ENCODE data around the gene VGLL4.
"Not testable (repeated sequence)": the region's sequence is repeated elsewhere in the genome, so short reads cannot be mapped to it uniquely, and the experiment has no call there.

VGLL4 gene

DNA sequence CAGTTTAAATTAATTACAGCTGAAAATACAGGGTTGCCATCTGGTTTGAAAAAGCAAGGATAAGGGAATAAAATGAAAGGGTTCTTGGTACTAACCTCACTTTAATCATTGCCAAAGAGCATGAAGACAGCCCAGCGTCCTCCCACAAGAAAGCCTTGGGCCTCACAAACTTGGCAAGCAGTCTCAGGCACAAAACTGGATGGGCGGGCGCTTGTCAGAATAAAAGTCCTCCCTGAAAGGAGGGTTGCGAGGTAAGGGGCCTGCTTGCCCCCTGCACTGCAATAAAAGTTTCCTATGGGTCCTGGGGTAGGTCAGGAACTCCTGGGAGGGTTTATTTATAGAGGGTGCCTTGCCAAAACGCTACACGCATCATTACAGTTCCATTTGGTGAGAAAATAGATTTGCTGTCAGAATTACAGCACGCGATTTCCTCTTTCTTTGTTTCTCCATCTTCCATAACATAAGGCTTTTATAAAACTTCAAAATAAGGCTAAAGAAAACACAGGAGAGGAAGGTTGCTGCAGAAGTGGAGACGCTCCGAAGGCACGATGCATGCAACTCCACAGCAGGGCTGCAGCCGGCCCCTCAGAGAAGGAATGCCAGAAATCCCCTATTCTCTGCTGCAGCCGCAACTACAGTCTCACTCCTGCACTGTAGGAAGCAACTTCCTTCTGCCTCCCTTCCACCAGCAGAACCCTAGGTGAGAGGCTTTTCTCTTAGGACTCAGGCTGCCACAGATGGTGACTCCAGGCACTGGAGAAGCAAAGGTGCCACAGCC, 61.3 kb downstream of the VGLL4 start:
- DNase-seq = no peak

DNA sequence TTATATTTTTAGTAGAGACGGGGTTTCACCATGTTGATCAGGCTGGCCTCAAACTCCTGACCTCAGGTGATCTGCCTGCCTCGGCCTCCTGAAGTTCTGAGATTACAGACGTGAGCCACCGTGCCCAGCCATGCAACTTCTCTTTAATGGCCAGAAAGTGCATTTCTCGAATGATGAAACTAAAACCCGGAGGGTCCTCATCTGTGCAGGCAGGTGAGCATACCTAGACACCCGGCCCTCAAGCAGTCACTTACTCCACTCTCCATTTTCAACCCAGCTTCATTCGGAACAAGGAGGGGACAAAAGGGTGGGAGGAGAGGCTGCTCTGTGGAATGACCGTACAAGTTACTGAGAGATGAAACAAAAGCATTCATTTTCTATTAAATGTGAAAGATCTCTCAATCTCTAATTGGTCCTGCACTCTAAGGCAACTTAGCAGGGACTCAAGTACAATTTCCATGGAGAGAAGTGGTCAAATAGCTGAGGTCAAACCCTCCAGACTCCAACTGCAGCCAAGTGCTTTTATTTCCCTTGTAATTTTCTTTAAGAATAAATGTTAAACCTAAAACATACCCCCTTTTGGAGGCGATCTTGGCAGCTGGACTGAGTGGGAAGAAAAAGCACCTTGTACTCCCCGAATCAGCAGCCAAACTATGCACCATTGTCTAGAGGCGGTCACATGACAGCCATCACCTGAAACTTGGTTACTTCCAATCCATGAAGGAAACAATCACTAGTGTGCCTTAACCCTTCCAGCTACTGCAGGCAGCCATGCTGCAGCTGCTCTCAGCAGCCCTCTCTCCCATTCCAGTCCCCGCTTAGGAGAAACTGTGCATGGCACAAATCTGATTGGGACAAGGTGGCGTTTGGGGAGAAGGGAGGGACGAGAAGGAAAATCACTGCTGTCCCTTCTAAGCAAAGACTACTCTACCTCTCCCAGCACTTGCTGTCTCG, 62.2 kb downstream of the VGLL4 start:
- no peak for DNase-seq

GRCh38 chr3:11580645-11581044, 63.1 kb downstream of the VGLL4 start:
- no peak for DNase-seq

- DNase-seq = no peak
Observed at GRCh38 chr3:11578169-11578568, 65.5 kb downstream of the VGLL4 start.

- no peak for DNase-seq
Observed at GRCh38 chr3:11576453-11576852, 67.3 kb downstream of the VGLL4 start.

DNA sequence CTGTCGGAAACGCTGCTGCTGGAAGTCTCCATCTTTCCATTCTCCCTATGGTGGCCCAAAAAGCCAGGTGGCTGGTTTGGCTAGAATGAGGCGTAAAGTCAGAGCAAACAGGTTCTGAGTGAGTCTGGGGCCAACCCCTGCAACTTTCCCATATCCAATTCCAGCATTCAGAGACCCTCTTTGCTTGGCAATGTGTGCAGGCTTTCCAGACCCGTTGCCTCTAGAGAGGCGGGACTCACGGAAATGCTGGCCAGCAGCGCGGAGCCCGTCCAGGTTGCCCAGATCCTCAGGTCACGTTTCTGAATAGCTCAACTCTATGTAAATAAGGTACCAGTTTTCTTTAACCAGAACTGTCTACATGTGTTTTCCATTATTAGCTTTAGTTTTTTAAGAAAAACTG, 68.0 kb downstream of the VGLL4 start:
- no peak for DNase-seq

GRCh38 chr3:11574981-11575669, 68.6 kb downstream of the VGLL4 start:
- no peak for DNase-seq

DNA sequence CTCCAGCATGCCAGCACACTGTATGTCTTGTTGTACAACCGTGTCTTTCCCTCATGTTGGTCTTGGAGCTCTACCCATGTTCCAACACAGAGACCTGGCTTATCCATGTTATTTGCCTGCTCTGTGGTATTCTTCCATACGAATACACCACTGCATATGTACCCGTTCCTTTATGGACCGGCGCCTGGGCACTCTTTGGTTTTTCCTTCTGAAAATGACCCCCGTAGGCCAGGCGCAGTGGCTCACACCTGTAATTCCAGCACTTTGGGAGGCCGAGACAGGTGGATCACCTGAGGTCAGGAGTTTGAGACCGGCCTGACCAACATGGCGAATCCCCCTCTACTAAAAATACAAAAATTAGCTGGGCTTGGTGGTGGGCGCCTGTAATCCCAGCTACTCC, 71.1 kb downstream of the VGLL4 start:
- not testable (repeated sequence) for DNase-seq

- no peak for DNase-seq
Observed at GRCh38 chr3:11570789-11571495, 72.8 kb downstream of the VGLL4 start.

DNA sequence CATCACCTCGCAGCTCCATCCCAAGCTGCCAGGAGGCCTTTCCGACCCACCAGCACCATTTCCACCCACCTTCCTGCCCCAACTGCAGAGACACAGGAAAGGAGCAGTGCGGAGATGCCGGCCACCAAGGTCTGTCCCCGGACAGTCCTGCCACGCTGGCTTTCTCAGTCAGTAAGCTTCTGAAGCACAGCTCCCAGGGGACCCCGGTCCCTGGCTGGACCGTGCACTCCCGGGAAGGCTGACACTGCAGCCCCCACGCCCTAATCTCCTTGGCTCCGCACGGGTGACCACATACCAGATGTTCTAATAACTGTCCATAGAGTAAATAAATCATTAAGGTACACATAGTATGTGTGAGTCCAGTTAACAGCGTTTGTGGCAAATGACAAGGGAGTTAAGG, 73.5 kb downstream of the VGLL4 start:
- no peak for DNase-seq

GRCh38 chr3:11569156-11569741, 74.5 kb downstream of the VGLL4 start:
- DNase-seq = no peak

DNA sequence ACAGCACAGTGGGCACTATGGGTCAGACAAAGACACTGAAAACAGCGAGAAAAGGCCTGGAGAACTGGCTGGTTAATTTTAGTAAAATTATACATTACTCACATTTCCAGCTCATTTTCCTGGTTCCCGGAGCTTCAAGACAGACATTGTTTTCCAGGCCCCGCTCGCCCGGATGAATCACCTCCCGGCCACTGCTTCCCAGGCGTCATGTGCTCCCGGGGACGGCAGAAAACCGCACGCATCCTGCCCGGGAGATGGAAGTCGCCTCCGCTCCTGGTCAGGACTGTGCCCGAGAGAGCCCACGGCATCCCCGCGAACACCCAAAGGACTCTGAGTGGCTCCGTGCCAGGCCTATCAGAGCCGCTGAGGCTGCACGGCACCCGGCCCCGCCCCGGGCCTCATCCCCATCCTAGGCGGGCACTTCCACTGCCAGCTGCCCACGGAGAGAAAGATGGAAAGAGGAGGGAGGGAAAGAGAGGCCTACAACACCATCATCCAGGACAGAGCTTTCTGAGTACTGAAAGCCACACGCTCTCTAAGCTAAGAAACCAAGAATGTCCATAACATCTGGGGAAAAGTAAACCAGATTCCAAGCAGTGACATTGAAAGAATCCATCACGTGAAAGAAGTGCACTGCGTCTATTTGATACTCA, 75.1 kb downstream of the VGLL4 start:
- no peak for DNase-seq

DNA sequence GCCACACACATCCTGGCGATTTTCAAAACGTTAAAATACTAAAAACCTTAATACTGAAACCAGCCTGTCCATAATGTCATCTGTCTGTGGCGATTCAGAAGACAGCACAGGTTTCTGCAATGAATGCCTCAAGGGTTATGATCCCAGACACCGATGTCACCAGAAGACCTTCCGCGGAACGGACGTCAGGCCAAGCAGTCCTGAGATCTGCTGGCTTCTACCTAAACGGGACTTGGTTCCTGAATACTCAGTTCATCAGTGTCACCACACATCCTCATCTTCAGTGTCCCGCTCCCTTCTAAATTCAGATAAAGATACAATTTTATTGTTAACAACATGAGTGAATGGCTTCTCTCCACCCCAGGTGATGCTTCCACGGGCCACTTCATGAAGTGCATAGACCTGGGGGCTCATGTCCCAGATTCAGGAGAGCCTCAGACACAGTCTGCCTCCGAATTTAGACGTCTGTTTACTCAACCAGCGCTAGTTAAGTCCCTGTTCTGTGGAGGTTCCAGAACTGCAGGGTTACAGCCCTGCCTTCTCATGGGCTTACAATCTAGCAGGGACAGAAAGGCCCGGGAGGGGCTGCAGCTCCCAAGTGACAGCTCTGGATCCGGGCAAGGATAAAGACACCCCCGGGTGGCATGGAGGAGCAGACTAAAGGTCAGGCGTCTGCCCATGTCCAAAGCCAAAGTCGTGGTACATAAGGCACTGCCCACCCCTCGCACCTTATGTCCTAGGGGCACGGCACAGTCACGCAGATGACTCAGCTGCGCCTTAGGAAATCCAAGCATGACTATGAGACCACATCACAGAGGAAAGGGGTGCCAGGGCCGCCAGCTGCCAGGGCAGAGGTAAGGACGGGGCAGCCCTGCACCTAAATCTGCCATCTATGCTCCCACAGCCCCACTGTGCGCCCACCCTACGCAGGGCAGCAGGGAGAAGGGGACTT, 75.9 kb downstream of the VGLL4 start:
- DNase-seq = no peak

DNA sequence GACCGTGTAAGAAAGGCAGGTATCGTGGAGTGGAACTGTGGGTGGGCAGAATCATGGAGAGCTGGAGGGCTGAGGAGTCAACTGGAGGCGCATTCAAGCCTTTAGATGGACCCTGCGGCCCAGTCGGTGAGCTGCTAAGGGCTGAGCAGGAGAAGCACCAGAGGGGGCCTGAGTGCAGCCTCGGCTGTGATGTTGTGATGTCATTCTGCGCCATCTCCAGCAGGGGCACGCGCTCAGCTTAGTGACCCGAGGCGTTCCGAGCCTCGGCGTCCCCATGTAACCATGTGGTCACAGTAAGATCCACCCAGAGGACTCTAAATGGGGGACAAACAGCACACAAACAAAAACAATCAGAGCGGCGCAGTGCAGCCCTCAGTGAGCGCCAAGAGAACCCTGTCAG, 76.8 kb downstream of the VGLL4 start:
- DNase-seq = no peak

DNA sequence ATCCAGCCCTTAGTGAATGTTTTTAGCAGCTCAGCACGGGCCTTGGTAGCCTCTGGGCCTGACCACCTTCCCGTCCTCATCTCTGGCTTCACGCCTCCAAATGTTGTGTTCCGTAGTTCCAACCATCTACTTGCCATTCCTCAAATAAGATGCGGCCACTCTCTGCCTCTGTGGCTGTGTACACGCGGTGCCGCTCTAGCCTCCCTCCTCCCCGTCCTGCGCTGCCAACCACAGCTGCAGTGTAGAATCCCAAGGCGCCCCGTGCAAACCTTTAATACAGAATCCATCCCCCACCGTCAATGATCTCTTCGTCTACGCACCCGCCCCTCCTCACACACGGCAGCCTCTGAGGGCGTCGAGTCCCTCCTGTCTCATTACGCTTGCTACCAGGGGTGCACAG, 77.2 kb downstream of the VGLL4 start:
- no peak for DNase-seq

GRCh38 chr3:11565932-11566331, 77.8 kb downstream of the VGLL4 start:
- DNase-seq = no peak

GRCh38 chr3:11565492-11565891, 78.2 kb downstream of the VGLL4 start:
- DNase-seq = no peak

GRCh38 chr3:11565072-11565471, 78.6 kb downstream of the VGLL4 start:
- DNase-seq = no peak

GRCh38 chr3:11564577-11565001, 79.1 kb downstream of the VGLL4 start:
- no peak for DNase-seq

DNA sequence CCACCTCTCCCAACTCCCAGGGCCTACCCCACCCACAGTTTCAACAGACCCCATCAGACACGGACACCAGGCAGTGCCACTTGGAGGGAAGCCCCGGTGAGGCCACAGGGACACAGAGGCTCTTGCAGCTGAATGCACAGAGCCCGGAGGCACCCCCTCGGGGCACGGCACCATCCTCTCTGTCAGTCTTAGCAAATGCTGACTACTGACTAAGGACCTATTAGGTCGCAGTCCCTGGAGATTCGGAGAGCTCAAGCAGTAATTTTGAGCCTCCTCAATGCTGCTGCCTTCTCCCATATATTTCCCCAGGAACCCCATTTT, 79.9 kb downstream of the VGLL4 start:
- no peak for DNase-seq
